IPS DF 19.7 (cell line): ENCODE data around the gene PACRG.
"Not testable (repeated sequence)": the region's sequence is repeated elsewhere in the genome, so short reads cannot be mapped to it uniquely, and the experiment has no call there.

Experiments used
- DNase-seq: peaks from one replicate; pipeline ENCODE4 v3.0.0-alpha.2; 2013; ENCODE audit warnings: low read depth, low spot score

Gene PACRG

GRCh38 chr6:163310096-163310972 is 582.6 kb downstream of the PACRG start:
- no peak for DNase-seq

GRCh38 chr6:163310973-163311383 is 583.2 kb downstream of the PACRG start:
- DNase-seq, result no peak

- no peak for DNase-seq
Measured at GRCh38 chr6:163311830-163312229, 584.1 kb downstream of the PACRG start.

GRCh38 chr6:163313566-163313965 is 585.8 kb downstream of the PACRG start:
- DNase-seq, result no peak

GRCh38 chr6:163313981-163314380 is 586.2 kb downstream of the PACRG start:
- no peak for DNase-seq

- DNase-seq, result no peak
Measured at GRCh38 chr6:163314791-163315470, 587.2 kb downstream of the PACRG start.

GRCh38 chr6:163316866-163317495 is 589.2 kb downstream of the PACRG start:
- not testable (repeated sequence) for DNase-seq

- DNase-seq, result no peak
Measured at GRCh38 chr6:163318071-163318786, 590.5 kb downstream of the PACRG start.

- DNase-seq, result no peak
Measured at GRCh38 chr6:163319609-163320366, 592.0 kb downstream of the PACRG start.

GRCh38 chr6:163320402-163320801 is 592.6 kb downstream of the PACRG start:
- no peak for DNase-seq

GRCh38 chr6:163320804-163321203 is 593.0 kb downstream of the PACRG start:
- DNase-seq, result no peak

GRCh38 chr6:163321717-163322116 is 593.9 kb downstream of the PACRG start:
- no peak for DNase-seq

- DNase-seq, result no peak
Measured at GRCh38 chr6:163323274-163323673, 595.5 kb downstream of the PACRG start.

GRCh38 chr6:163323705-163324104 is 595.9 kb downstream of the PACRG start:
- DNase-seq, result no peak

- no peak for DNase-seq
Measured at GRCh38 chr6:163324326-163324687, 596.5 kb downstream of the PACRG start.

GRCh38 chr6:163324688-163325389 is 597.1 kb downstream of the PACRG start:
- DNase-seq, result no peak

GRCh38 chr6:163325390-163325784 is 597.6 kb downstream of the PACRG start:
- no peak for DNase-seq

GRCh38 chr6:163327165-163327880 is 599.5 kb downstream of the PACRG start:
- DNase-seq, result no peak

- no peak for DNase-seq
Measured at GRCh38 chr6:163327921-163328320, 600.1 kb downstream of the PACRG start.

- DNase-seq, result no peak
Measured at GRCh38 chr6:163328411-163328810, 600.6 kb downstream of the PACRG start.
